ENCODE measurements around the gene PTGFR. TPM values are rescaled to one million over a fixed set of nuclear protein-coding genes. Genes with fewer than 3 reads are reported as not detected.

The PTGFR gene
- total and polyA plus RNA-seq, 10 of the 15 experiments (the other 5 are each of a cell fraction or from before 2014, with no cell fraction given): not detected

- no TSS peak for BruUV-seq (replicated peaks)
- no peak overlapping the region for H3K9ac ChIP-seq (ENCODE audit: control insufficient read depth, insufficient read depth, low read length)
- no peaks in the 10 kb centered on the region for H4K20me1 ChIP-seq (ENCODE audit: control insufficient read depth, insufficient read depth)
- H3K9me3 ChIP-seq (replicated peaks; ENCODE audit: control insufficient read depth, insufficient read depth, low read length): no peaks in the 10 kb centered on the region
- ChIA-PET SMC1A (ENCODE audit: uncharacterized antibody, unreplicated experiment) (interaction anchor here (1.1 kb wide), 1 partner anchor 13 kb away, joined by 3 read pairs; no protein-coding TSS in a partner anchor), POLR2A (no interaction called here), CTCF (no interaction called here), RAD21 (ENCODE audit: unreplicated experiment) (no interaction called here)
- H3K36me3 ChIP-seq (ENCODE audit: control insufficient read depth in 2 of 2, insufficient read depth in 2 of 2, low read length in 1 of 2): no peaks in the 10 kb centered on the region
- H3K79me2 ChIP-seq (ENCODE audit: control insufficient read depth, insufficient read depth, low read length): no peaks in the 10 kb centered on the region
- in situ Hi-C loops (cut with MboI): no loop called here
- no peaks in the 10 kb centered on the region for H3K4me1 ChIP-seq (ENCODE audit: control insufficient read depth, insufficient read depth, low read length)
- ATAC-seq (no peak), DNase-seq (ENCODE audit: low read depth, low spot score) (no peak), FAIRE-seq (no peak)
- no peak for TF ChIP-seq MXI1 (IDR thresholded peaks at IDR 0.05; ENCODE audit: low read depth, low read length)
- H3K27me3 ChIP-seq (replicated peaks in 1 of 2; ENCODE audit: control insufficient read depth in 2 of 2, insufficient read depth in 2 of 2, low read length in 1 of 2): no peaks in the 10 kb centered on the region
- 13% methylated on average over 1 of the region's 1 CpG for WGBS (ENCODE audit: insufficient coverage, insufficient replicate concordance, low lambda C conversion rate, missing lambda C conversion rate)
- H3K27ac ChIP-seq (ENCODE audit: control insufficient read depth, insufficient read depth): no peak overlapping the region
- no peak overlapping the region for H2AFZ ChIP-seq (ENCODE audit: control insufficient read depth, low read depth, low read length)
- no peak overlapping the region for H3K4me3 ChIP-seq
- no peak overlapping the region for H3K4me2 ChIP-seq (ENCODE audit: control insufficient read depth, insufficient read depth)
- intact Hi-C loops (cut with micrococcal nuclease; ENCODE audit: unreplicated experiment): no loop called here
Measured at GRCh38 chr1:78465143-78465542, 25.6 kb upstream of the PTGFR start.

- RAD21 ChIA-PET (ENCODE audit: unreplicated experiment): no interaction called here
- H3K36me3 ChIP-seq (ENCODE audit: control insufficient read depth in 2 of 2, insufficient read depth in 2 of 2, low read length in 1 of 2): no peaks in the 10 kb centered on the region
- H3K4me3 ChIP-seq: no peak overlapping the region
- in situ Hi-C loops (cut with MboI): no loop called here
- ATAC-seq (no peak), FAIRE-seq (no peak), DNase-seq (ENCODE audit: low read depth, low spot score) (no peak)
- H4K20me1 ChIP-seq (ENCODE audit: control insufficient read depth, insufficient read depth): no peaks in the 10 kb centered on the region
- 33% methylated on average over 1 of the region's 1 CpG for WGBS (ENCODE audit: insufficient coverage, insufficient replicate concordance, low lambda C conversion rate, missing lambda C conversion rate)
- H3K9ac ChIP-seq (ENCODE audit: control insufficient read depth, insufficient read depth, low read length): no peak overlapping the region
- CTCF ChIA-PET: interaction anchor here (0.9 kb wide), 1 partner anchor 8 kb away, joined by 3 read pairs; no protein-coding TSS in a partner anchor
- no peak overlapping the region for H3K4me2 ChIP-seq (ENCODE audit: control insufficient read depth, insufficient read depth)
- no peaks in the 10 kb centered on the region for H3K79me2 ChIP-seq (ENCODE audit: control insufficient read depth, insufficient read depth, low read length)
- no peaks in the 10 kb centered on the region for H3K27me3 ChIP-seq (replicated peaks in 1 of 2; ENCODE audit: control insufficient read depth in 2 of 2, insufficient read depth in 2 of 2, low read length in 1 of 2)
- H3K27ac ChIP-seq (ENCODE audit: control insufficient read depth, insufficient read depth): no peak overlapping the region
- no peaks in the 10 kb centered on the region for H3K9me3 ChIP-seq (replicated peaks; ENCODE audit: control insufficient read depth, insufficient read depth, low read length)
- TF ChIP-seq ATF2 (IDR thresholded peaks at IDR 0.05; ENCODE audit: low read length) (no peak), SIN3A (IDR thresholded peaks at IDR 0.05; ENCODE audit: low read depth, low read length) (no peak), CREM (IDR thresholded peaks at IDR 0.05; ENCODE audit: low read depth) (no peak), ETV6 (conservative IDR thresholded peaks at IDR 0.05 in 1 of 2, IDR thresholded peaks at IDR 0.05 in 1 of 2; ENCODE audit: borderline replicate concordance in 1 of 2, low read depth in 1 of 2) (no peak), CREB1 (IDR thresholded peaks at IDR 0.05; ENCODE audit: low read depth) (no peak), BCL3 (IDR thresholded peaks at IDR 0.05; ENCODE audit: borderline replicate concordance, insufficient read depth, low read depth, low read length, poor library complexity, severe bottlenecking) (no peak), YY1 (IDR thresholded peaks at IDR 0.05; ENCODE audit: low read depth, low read length) (no peak), RCOR1 (conservative IDR thresholded peaks at IDR 0.05; ENCODE audit: low read depth, low read length) (no peak)
- intact Hi-C loops (cut with micrococcal nuclease; ENCODE audit: unreplicated experiment): no loop called here
- no peak overlapping the region for H2AFZ ChIP-seq (ENCODE audit: control insufficient read depth, low read depth, low read length)
- POLR2A ChIA-PET: no interaction called here
- SMC1A ChIA-PET (ENCODE audit: uncharacterized antibody, unreplicated experiment): interaction anchor here (0.6 kb wide), 1 partner anchor 749 kb away, joined by 3 read pairs; no protein-coding TSS in a partner anchor
- no peaks in the 10 kb centered on the region for H3K4me1 ChIP-seq (ENCODE audit: control insufficient read depth, insufficient read depth, low read length)
- no TSS peak for BruUV-seq (replicated peaks)
Measured at GRCh38 chr1:78468521-78468920, 22.3 kb upstream of the PTGFR start.
